Nephron progenitor cell (in vitro differentiated cells): ENCODE results near the gene KISS1R.

Experiments used
- DNase-seq: peaks from one replicate; pipeline ENCODE4 v3.0.0; 2021
- H3K27ac Mint-ChIP-seq: 2 replicates; pipeline ENCODE4 v1.8.0; 2021; ENCODE audit warnings: mild to moderate bottlenecking, moderate library complexity, mixed read lengths
- H3K27me3 Mint-ChIP-seq: 2 replicates; pipeline ENCODE4 v1.8.0; 2021; ENCODE audit warnings: mild to moderate bottlenecking, low read depth, mixed read lengths; ENCODE audit not compliant: poor library complexity
- H3K36me3 Mint-ChIP-seq: 2 replicates; pipeline ENCODE4 v1.8.0; 2021; ENCODE audit warnings: low read depth, mixed read lengths
- H3K4me1 Mint-ChIP-seq: 2 replicates; pipeline ENCODE4 v1.8.0; 2021; ENCODE audit warnings: mixed read lengths
- H3K4me3 Mint-ChIP-seq: 2 replicates; pipeline ENCODE4 v1.8.0; 2021; ENCODE audit warnings: mild to moderate bottlenecking, moderate library complexity, mixed read lengths
- H3K9me3 Mint-ChIP-seq: 2 replicates; pipeline ENCODE4 v1.8.0; 2021; ENCODE audit warnings: mild to moderate bottlenecking, moderate library complexity, mixed read lengths
- TF ChIP-seq, protein P1 (sequence below): fragments of 200-600 bp; sonication (generic); IDR thresholded peaks from 2 replicates; pipeline ENCODE4 v1.5.0; 2021; ENCODE audit warnings: antibody characterized with exemption

KISS1R gene

DNA sequence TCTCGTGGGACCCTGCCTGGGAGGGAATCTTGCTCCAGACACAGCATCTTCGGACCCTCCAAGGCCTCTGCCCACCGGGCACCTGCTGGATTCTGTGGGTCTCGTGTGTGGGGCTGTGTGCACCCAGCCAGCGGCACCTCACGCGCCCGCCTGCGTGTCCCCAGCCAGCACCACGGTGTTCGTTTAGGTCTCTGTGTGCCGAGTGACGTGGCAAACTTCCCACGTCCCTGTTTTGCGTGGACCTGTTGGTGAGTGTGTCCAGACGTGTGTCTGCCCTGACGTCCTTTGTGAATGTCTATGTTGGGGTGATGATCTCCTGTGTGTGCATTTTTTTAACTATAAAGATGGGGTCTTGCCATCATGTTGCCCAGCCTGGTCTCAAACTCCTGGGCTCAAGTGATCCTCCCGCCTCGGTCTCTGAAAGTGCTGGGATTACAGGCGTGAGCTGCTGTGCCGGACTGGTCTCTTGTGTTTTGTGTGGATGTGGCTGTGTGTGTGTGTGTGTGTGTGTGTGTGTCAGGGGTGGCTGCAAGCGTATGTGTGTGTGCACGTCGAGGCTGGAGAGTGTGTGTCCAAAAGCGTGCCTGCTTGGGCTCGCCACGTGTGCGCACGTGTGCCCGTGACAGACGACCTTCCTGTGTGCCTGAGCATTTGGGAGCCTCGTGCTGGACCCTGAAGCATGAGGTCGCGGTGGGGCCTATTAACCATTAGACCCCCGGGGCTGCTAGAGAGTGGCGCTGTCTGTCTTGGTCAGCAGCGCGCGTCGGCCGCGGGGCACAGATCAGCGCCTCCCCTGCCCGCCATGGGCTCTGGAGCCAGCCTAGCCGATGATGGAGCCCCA lies 24.4 kb downstream of the KISS1R start:
- TF ChIP-seq, protein P1, sequence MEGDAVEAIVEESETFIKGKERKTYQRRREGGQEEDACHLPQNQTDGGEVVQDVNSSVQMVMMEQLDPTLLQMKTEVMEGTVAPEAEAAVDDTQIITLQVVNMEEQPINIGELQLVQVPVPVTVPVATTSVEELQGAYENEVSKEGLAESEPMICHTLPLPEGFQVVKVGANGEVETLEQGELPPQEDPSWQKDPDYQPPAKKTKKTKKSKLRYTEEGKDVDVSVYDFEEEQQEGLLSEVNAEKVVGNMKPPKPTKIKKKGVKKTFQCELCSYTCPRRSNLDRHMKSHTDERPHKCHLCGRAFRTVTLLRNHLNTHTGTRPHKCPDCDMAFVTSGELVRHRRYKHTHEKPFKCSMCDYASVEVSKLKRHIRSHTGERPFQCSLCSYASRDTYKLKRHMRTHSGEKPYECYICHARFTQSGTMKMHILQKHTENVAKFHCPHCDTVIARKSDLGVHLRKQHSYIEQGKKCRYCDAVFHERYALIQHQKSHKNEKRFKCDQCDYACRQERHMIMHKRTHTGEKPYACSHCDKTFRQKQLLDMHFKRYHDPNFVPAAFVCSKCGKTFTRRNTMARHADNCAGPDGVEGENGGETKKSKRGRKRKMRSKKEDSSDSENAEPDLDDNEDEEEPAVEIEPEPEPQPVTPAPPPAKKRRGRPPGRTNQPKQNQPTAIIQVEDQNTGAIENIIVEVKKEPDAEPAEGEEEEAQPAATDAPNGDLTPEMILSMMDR = no peak
- peak overlapping the region; percentile 86 for H3K27ac Mint-ChIP-seq
- H3K36me3 Mint-ChIP-seq = peaks cover 77% of the 10 kb centered on the region
- peaks cover 36% of the 10 kb centered on the region for H3K4me1 Mint-ChIP-seq
- no peak for DNase-seq
- H3K27me3 Mint-ChIP-seq = peaks cover under 1% of the 10 kb centered on the region
- peaks cover 14% of the 10 kb centered on the region for H3K9me3 Mint-ChIP-seq
- no peak overlapping the region for H3K4me3 Mint-ChIP-seq

DNA sequence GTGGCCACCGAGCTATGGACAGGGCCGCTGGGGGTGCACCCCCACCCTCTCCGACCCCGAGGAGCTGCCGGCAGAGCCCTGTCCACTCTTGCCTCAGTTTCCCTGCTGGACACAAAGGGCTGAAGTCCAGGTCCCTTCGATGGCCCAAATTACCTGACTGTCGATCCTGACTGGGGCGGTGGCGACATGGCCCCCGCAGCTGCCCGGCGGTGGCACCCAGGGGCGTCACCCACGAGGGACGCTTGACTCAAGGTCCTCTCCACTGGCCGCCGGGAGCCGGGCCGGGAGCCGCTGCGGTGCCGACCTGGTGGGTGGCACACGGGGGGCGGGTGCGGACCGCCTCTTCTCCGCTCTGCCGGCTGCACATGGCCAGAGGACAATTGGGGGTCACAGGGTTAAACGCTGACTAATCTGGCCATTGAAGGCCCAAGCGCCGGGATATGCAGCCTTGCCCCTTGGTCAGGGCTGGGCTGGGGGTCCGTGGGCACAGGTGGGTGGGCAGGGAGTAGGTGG lies 25.1 kb downstream of the KISS1R start:
- H3K36me3 Mint-ChIP-seq = peaks cover 72% of the 10 kb centered on the region
- H3K4me1 Mint-ChIP-seq = peaks cover 36% of the 10 kb centered on the region
- no peak for DNase-seq
- TF ChIP-seq, protein P1 = no peak
- no peak overlapping the region for H3K4me3 Mint-ChIP-seq
- H3K27me3 Mint-ChIP-seq = peaks cover 2% of the 10 kb centered on the region
- H3K27ac Mint-ChIP-seq = no peak overlapping the region
- H3K9me3 Mint-ChIP-seq = peaks cover 14% of the 10 kb centered on the region

DNA sequence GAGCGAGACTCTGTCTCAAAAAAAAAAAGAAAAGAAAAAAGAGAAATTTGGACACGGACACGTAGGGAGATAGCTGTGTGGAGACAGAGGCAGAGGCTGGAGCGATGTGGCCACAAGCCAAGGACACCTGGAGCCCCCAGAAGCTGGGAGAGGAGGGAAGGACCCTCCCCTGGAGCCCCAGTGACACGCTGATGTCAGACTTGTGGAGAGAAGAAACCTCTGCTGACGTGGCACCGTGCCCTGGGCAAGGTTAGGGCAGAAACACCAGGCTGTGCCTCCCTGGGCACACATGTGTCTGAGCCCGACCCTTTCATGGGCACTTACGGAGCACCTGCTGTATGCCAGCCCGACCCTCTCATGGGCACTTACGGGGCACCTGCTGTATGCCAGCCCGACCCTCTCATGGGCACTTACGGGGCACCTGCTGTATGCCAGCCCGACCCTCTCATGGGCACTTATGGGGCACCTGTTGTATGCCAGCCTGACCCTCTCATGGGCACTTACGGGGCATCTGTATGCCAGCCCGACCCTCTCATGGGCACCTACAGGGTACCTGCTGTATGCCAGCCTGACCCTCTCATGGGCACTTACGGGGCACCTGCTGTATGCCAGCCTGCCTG lies 26.5 kb downstream of the KISS1R start:
- TF ChIP-seq, protein P1 = no peak
- Mint-ChIP-seq H3K4me1 (peaks cover 32% of the 10 kb centered on the region), H3K4me3 (no peak overlapping the region), H3K27me3 (peaks cover 2% of the 10 kb centered on the region), H3K36me3 (peaks cover 63% of the 10 kb centered on the region), H3K9me3 (peaks cover 11% of the 10 kb centered on the region), H3K27ac (no peak overlapping the region)
- DNase-seq = no peak

DNA sequence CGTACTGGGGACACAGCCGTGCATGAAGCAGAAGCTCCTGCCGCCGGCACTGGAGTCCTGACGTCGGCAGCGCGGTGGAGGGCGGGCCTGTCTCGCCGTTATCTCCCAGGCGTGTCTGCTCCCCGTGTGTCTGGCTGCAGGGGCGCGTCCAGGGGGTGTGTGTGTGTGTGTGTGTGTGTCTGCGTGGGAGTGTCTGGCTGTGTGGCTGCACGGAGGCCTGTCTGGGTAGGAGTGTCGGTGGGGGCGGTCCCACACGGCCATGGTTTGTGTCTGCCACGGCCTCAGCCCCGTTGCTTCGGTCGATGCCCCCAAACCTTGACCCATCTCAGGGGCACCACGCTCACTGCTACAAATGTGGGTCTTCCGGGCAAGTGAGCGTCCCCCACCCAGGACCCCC lies 27.0 kb downstream of the KISS1R start:
- Mint-ChIP-seq H3K4me1 (peaks cover 32% of the 10 kb centered on the region), H3K27me3 (peaks cover 2% of the 10 kb centered on the region), H3K9me3 (peaks cover 11% of the 10 kb centered on the region), H3K4me3 (no peak overlapping the region), H3K27ac (no peak overlapping the region), H3K36me3 (peaks cover 58% of the 10 kb centered on the region)
- TF ChIP-seq, protein P1 = no peak
- DNase-seq = no peak

DNA sequence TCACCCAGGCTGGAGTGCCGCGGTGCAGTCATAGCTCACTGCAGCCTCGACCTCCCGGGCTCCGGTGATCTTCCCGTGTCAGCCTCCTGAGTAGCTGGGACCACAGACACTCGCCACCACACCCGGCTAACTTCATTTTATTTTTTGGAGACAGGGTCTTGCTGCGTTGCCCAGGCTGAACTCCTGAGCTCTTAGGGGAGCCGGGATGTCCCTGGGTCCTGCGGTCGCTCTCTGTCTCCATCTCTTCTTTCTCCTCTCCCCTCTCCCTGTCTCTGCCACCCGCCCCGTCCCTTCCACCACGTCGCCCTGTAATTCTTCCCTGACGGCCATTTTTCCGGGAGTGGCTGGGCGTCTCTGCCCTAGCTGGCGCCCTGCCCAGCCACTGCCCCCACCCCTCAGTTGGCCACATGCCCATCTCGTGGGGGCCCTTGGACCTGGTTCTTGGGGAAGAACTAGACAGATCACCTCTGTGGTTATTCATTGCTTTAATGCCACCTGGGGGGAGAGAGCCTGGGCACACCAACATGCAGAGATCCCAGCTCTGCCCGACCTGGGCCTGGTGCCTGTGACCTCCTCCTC lies 27.6 kb downstream of the KISS1R start:
- Mint-ChIP-seq H3K36me3 (peaks cover 52% of the 10 kb centered on the region), H3K27me3 (peaks cover 2% of the 10 kb centered on the region), H3K4me1 (peaks cover 26% of the 10 kb centered on the region), H3K27ac (peak overlapping the region; percentile 98), H3K9me3 (peaks cover 11% of the 10 kb centered on the region), H3K4me3 (no peak overlapping the region)
- no peak for DNase-seq
- TF ChIP-seq, protein P1 = no peak
